ENCODE results near the gene HAND1. TPM values are rescaled to one million over a fixed set of nuclear protein-coding genes. Genes with fewer than 3 reads are reported as not detected.

The HAND1 gene
- polyA plus RNA-seq, 1 experiment, result not detected

DNA sequence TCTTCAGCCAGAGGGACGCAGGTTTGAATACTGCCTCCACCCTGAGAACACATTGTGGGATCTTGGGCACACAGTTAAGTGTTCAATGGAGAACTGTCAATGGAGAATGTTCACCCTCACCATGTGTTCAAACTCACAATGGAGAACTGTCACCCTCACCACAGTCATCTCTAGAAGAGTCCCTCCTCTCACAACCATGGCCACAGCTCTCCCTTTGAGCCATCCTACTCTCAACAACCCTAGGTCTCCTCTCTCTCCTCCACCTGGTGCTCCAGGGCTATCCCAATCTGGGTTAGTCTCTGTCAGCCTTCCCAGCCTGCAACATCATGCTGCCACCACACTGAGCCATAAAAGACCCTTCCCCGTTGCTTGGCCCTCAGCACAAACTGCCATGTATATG lies 36.3 kb upstream of the HAND1 start:
- Histone ChIP-seq H3K4me3 (ENCODE audit: low read depth, low read length) (no peak overlapping the region), H3K27ac (ENCODE audit: low read depth, low read length) (no peak overlapping the region), H3K9me3 (ENCODE audit: control insufficient read depth, insufficient read depth, low read length) (no peaks in the 10 kb centered on the region), H3K27me3 (ENCODE audit: control insufficient read depth, insufficient read depth, low read length) (peaks cover 28% of the 10 kb centered on the region)
- TF ChIP-seq, protein P1, sequence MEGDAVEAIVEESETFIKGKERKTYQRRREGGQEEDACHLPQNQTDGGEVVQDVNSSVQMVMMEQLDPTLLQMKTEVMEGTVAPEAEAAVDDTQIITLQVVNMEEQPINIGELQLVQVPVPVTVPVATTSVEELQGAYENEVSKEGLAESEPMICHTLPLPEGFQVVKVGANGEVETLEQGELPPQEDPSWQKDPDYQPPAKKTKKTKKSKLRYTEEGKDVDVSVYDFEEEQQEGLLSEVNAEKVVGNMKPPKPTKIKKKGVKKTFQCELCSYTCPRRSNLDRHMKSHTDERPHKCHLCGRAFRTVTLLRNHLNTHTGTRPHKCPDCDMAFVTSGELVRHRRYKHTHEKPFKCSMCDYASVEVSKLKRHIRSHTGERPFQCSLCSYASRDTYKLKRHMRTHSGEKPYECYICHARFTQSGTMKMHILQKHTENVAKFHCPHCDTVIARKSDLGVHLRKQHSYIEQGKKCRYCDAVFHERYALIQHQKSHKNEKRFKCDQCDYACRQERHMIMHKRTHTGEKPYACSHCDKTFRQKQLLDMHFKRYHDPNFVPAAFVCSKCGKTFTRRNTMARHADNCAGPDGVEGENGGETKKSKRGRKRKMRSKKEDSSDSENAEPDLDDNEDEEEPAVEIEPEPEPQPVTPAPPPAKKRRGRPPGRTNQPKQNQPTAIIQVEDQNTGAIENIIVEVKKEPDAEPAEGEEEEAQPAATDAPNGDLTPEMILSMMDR (IDR thresholded peaks at IDR 0.05; ENCODE audit: low read depth, low read length), result no peak
- ChIA-PET POLR2A (no interaction called here), CTCF (no interaction called here)
- no peak for DNase-seq (ENCODE audit: low read depth, low spot score)

DNA sequence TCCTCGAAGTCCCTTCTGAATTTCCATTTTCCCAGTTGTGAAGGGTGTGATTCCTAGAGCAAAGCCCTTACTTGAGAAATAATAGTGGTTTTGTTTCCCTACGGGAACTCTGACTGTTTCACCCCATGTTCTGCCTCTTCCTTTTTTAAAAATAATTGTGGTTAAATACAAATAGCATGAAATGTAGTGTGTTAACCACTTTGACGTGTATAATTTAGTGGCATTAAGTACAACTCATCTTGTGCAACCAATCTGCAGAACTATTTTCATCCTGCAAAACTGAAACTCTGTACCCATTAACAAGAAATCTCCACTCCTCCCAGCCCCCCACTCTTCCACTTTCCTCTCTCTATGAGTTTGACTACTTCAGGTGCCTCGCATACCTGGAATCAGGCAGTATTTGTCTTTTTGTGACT lies 35.6 kb upstream of the HAND1 start:
- no peak overlapping the region for H3K4me3 ChIP-seq (ENCODE audit: low read depth, low read length)
- no peaks in the 10 kb centered on the region for H3K9me3 ChIP-seq (ENCODE audit: control insufficient read depth, insufficient read depth, low read length)
- no peak overlapping the region for H3K27ac ChIP-seq (ENCODE audit: low read depth, low read length)
- H3K27me3 ChIP-seq (ENCODE audit: control insufficient read depth, insufficient read depth, low read length), result peaks cover 23% of the 10 kb centered on the region
- TF ChIP-seq, protein P1 (IDR thresholded peaks at IDR 0.05; ENCODE audit: low read depth, low read length), result no peak
- DNase-seq (ENCODE audit: low read depth, low spot score), result no peak
- POLR2A ChIA-PET, result no interaction called here
- CTCF ChIA-PET, result no interaction called here

DNA sequence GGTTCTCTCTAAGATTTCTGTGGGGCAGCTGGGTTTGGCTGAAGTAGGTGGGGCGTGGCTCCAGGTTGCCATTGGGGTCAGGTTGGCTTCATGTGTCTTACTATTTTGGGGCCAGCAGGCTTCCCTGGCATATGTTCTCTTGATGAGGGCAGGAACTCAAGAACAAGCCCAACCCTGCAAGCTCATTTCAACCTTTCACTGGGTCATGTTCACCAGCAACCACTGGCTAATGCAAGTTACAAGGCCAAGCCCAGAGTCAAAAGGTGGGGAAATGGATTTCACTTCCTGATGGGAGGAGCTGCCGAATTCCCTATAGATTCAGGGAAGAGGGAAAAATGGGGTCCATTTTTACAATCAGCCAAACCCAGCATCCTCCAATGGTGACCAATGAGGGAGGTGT lies 34.0 kb upstream of the HAND1 start:
- no peak overlapping the region for H3K4me3 ChIP-seq (ENCODE audit: low read depth, low read length)
- H3K27me3 ChIP-seq (ENCODE audit: control insufficient read depth, insufficient read depth, low read length), result peaks cover 14% of the 10 kb centered on the region
- CTCF ChIA-PET, result interaction anchor here (2.2 kb wide), 1 partner anchor 9 kb away, joined by 12 read pairs; no protein-coding TSS in a partner anchor
- POLR2A ChIA-PET, result no interaction called here
- H3K9me3 ChIP-seq (ENCODE audit: control insufficient read depth, insufficient read depth, low read length), result no peaks in the 10 kb centered on the region
- H3K27ac ChIP-seq (ENCODE audit: low read depth, low read length), result no peak overlapping the region
- TF ChIP-seq, protein P1 (IDR thresholded peaks at IDR 0.05; ENCODE audit: low read depth, low read length), result no peak
- no peak for DNase-seq (ENCODE audit: low read depth, low spot score)

DNA sequence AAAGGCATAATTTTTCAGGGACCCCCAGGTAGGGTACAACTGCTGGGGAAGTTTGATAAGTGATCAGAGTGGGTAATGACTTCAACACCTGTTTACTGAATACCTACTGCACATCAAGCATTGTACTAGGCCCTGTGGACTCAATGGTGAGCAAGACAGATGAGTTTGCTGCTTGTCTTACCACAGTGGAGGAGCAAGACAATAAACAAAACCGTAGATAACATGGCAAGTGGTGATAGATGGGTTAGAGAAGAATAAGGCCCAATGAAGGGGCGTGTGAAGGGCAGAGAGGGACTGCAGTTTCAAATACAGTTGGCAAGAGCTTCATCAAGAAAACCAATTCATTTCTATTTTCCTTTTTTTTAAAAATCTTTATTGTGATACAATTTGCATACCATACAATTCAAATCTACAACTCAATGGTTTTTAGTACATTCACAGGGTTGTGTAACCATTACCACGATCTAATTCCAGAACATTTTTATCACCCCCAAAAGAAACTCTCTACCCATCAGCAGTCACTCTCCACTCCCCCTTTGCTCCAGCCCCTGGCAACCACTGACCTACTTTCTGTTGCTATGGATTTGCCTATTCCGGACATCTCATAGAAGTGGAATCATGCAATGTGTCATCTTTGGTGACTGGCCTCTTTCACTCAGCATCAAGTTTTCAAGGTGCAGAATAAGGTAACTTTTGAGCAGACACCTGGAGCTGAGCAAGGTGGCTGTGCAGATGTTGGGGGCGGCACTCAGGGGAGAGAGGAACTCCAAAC lies 31.9 kb upstream of the HAND1 start:
- CTCF ChIA-PET, result interaction anchor here (1.4 to 1.7 kb wide), 2 partner anchors 11 to 438 kb away, joined by 3 to 4 read pairs; no protein-coding TSS in a partner anchor
- POLR2A ChIA-PET, result no interaction called here
- H3K4me3 ChIP-seq (ENCODE audit: low read depth, low read length), result no peak overlapping the region
- H3K27me3 ChIP-seq (ENCODE audit: control insufficient read depth, insufficient read depth, low read length), result peaks cover 30% of the 10 kb centered on the region
- TF ChIP-seq, protein P1 (IDR thresholded peaks at IDR 0.05; ENCODE audit: low read depth, low read length), result no peak
- no peaks in the 10 kb centered on the region for H3K9me3 ChIP-seq (ENCODE audit: control insufficient read depth, insufficient read depth, low read length)
- H3K27ac ChIP-seq (ENCODE audit: low read depth, low read length), result no peak overlapping the region
- DNase-seq (ENCODE audit: low read depth, low spot score), result no peak

DNA sequence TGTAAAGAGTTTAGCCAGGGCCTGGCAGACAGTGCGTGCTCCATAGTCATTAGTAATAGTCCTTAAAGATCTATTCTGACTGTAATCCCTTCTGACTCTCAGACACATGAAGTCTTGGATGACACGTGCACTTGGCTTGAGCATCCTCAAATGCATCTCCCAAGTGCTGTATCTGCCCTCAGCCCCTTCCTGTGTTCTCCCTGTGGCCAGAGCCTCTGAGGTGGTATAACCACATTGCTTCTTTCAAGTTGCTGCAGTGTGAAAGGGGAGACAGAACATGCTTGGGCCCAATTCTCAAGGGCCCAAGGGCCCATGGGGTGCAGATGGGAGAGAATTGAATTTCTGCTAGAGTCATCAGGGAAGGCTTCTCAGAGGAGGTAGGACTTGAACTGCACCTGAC lies 30.1 kb upstream of the HAND1 start:
- Histone ChIP-seq H3K4me3 (ENCODE audit: low read depth, low read length) (no peak overlapping the region), H3K27ac (ENCODE audit: low read depth, low read length) (no peak overlapping the region), H3K9me3 (ENCODE audit: control insufficient read depth, insufficient read depth, low read length) (no peaks in the 10 kb centered on the region), H3K27me3 (ENCODE audit: control insufficient read depth, insufficient read depth, low read length) (peaks cover 23% of the 10 kb centered on the region)
- TF ChIP-seq, protein P1 (IDR thresholded peaks at IDR 0.05; ENCODE audit: low read depth, low read length), result no peak
- DNase-seq (ENCODE audit: low read depth, low spot score), result no peak
- POLR2A ChIA-PET, result no interaction called here
- CTCF ChIA-PET, result interaction anchor here (3.2 kb wide), 1 partner anchor 13 kb away, joined by 9 read pairs; no protein-coding TSS in a partner anchor
